ENCODE measurements around the gene BACH1.

DNA sequence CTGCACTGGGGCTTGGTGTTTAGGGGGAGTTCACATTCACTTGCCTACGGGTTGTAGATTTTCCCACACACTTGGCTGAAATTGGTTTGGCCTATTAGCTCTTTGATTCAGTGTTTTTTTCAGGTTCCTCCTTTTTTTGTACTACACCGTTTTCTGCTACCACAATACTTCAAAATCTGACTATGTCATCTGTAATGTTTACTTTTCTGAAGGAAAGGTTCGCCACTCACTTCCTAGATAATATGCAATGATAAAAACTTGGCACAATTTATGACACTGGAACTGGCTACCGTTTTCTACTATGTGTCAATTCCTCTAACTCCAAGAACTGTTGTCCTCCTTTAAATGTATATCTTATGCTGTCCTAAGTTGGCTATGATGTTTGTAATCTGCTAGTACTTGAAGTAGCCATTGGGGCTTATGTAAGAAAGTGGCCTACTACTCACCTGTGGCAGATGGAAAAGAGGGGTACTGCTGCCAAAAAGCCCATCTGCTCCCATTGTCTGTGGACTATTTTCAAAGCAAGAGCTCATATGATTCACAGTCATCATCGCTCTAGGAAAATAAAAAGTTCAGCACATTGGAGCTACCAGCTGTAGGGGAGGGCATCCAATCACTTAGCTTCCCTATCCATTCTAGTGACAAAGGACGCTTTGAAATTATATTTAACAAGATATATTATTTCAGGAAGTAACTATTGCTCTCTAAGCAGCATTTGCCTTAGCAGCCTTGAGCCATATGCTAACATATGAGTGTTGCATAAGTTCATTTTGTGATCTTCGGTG is 42.4 kb upstream of the BACH1 start:
- TF ChIP-seq, protein P1, sequence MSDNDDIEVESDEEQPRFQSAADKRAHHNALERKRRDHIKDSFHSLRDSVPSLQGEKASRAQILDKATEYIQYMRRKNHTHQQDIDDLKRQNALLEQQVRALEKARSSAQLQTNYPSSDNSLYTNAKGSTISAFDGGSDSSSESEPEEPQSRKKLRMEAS (IDR thresholded peaks at IDR 0.05; ENCODE audit: low read depth), result no peak
- TF ChIP-seq, protein P2, sequence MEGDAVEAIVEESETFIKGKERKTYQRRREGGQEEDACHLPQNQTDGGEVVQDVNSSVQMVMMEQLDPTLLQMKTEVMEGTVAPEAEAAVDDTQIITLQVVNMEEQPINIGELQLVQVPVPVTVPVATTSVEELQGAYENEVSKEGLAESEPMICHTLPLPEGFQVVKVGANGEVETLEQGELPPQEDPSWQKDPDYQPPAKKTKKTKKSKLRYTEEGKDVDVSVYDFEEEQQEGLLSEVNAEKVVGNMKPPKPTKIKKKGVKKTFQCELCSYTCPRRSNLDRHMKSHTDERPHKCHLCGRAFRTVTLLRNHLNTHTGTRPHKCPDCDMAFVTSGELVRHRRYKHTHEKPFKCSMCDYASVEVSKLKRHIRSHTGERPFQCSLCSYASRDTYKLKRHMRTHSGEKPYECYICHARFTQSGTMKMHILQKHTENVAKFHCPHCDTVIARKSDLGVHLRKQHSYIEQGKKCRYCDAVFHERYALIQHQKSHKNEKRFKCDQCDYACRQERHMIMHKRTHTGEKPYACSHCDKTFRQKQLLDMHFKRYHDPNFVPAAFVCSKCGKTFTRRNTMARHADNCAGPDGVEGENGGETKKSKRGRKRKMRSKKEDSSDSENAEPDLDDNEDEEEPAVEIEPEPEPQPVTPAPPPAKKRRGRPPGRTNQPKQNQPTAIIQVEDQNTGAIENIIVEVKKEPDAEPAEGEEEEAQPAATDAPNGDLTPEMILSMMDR (IDR thresholded peaks at IDR 0.05), result no peak
- TF ChIP-seq, protein P3, sequence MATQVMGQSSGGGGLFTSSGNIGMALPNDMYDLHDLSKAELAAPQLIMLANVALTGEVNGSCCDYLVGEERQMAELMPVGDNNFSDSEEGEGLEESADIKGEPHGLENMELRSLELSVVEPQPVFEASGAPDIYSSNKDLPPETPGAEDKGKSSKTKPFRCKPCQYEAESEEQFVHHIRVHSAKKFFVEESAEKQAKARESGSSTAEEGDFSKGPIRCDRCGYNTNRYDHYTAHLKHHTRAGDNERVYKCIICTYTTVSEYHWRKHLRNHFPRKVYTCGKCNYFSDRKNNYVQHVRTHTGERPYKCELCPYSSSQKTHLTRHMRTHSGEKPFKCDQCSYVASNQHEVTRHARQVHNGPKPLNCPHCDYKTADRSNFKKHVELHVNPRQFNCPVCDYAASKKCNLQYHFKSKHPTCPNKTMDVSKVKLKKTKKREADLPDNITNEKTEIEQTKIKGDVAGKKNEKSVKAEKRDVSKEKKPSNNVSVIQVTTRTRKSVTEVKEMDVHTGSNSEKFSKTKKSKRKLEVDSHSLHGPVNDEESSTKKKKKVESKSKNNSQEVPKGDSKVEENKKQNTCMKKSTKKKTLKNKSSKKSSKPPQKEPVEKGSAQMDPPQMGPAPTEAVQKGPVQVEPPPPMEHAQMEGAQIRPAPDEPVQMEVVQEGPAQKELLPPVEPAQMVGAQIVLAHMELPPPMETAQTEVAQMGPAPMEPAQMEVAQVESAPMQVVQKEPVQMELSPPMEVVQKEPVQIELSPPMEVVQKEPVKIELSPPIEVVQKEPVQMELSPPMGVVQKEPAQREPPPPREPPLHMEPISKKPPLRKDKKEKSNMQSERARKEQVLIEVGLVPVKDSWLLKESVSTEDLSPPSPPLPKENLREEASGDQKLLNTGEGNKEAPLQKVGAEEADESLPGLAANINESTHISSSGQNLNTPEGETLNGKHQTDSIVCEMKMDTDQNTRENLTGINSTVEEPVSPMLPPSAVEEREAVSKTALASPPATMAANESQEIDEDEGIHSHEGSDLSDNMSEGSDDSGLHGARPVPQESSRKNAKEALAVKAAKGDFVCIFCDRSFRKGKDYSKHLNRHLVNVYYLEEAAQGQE (IDR thresholded peaks at IDR 0.05; ENCODE audit: low read depth, low read length), result no peak
- TF ChIP-seq EP300 (IDR thresholded peaks at IDR 0.05; ENCODE audit: borderline replicate concordance in 1 of 2, low read depth in 1 of 2, low read length in 1 of 2) (no peak), RAD21 (IDR thresholded peaks at IDR 0.05; ENCODE audit: low read length) (no peak), GABPA (IDR thresholded peaks at IDR 0.05; ENCODE audit: low read depth) (no peak)
